COLO668 (cell line): ENCODE measurements around the gene EPHA1.

Experiments
- DNase-seq: peaks from one replicate; lab custom pipeline; 2025; ENCODE audit not compliant: unreplicated experiment; lab: John Stamatoyannopoulos, UW

EPHA1 gene

GRCh38 chr7:143390104-143390772 is 18.4 kb downstream of the EPHA1 start:
- no peak for DNase-seq

- DNase-seq = no peak
Measured at GRCh38 chr7:143389316-143390103, 19.1 kb downstream of the EPHA1 start.

GRCh38 chr7:143388491-143389101 is 20.1 kb downstream of the EPHA1 start:
- no peak for DNase-seq

- no peak for DNase-seq
Measured at GRCh38 chr7:143388051-143388450, 20.6 kb downstream of the EPHA1 start.

- DNase-seq = no peak
Measured at GRCh38 chr7:143387156-143387975, 21.3 kb downstream of the EPHA1 start.

DNA sequence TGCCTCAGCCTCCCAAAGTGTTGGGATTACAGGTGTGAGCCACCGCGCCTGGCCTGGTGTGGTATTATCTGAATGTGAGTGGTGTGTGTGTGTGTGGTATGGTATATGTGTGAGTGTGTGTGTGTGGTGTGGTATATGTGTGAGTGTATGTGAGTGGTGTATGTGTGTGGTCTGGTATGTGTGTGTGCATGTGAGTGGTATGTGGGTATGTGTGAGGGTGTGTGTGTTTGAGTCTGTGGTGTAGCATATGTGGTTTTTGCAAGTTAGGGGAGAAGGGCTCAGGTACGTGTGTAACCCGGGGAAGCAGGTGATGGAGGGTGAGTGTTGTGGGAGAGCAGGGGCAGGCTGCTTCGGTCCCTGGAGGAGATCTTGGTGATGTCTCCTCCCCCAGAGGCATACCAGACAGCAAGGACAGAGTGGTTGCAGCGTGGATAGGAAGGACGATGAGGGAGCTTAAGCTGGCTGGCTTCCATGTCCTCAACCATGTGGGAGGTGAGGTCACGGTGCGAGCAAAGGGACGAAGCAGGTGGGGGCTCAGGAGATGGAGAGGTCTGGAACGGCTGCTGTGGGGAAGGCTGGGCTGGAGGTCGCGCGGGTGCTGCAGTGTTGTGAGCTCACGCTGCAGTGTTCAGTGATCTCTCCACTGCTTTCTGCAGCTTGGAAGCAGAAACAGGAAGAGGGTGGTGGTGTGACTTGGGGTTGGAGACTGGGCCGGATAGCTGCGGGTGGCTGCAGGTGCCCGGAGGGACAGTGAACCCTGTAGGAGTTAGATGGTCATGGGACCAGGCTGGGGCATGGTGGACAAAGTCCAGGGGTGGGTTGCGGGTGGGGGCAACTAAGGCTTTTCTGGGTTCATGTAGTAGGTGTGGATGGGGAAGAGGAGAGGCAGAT is 22.5 kb downstream of the EPHA1 start:
- no peak for DNase-seq

DNA sequence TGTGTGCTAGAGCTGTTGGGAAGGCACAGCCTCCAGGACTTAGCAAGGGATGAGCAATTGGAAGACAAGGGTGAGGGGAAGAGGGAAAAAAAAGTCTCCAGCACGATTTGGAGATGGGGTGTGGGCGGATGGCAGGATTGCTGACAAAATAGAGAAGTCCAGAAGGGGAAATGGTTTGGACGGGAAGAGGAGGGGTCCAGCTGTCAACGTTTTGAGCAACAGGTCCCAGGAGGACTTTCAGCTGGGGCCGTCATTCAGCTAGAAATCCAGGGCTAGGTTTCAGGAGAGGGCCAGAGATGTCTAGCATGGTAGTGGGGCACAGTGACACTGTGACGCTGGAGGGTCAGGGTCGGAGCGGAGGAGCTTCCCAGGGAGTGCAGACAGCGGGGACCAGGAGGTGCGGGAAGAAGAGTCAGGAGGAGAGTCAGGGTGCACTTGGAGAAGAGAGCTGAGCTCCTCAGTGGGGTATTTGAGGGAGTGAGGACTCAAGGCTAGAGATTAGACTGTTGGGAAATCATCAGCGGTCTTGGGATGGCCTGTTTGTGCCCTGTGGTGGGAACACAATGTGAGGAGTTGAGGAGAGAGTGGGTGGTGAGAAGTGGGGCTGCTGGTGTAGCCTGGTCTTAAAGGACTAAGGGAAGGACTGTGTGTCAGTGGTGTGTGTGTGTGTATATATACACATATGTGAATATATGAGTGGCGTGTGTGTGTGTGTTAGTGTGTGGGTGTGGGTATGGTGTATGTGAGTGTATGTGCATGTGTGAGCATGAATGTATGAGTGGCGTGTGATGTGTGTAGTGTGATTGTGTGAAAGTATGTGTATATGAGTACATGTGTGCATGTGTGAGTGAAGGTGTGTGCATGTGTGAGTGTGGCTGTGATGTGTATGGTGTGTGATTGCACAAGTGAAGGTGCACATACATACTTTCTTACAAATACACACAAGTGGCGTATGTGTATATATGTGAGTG is 23.7 kb downstream of the EPHA1 start:
- DNase-seq = no peak

DNA sequence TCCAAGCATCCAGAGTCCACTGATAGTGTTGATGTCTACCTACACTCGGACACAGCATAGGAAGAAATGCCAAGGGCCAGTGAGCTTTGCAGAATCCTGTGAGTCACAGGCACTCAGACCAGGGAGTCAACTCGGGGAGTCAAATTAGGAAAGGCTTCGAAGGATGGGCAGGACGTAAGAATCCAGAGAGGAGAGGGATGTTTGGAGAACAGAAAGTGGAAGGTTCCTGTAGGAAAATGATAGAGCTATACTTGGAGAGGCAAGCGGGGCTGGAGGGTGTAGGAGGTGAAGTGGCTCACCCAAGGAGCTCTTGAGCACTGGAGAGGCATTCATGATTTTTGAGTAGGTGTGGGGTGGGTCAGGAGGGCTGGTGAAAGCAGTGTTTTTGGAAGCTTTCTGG is 24.5 kb downstream of the EPHA1 start:
- no peak for DNase-seq

GRCh38 chr7:143383642-143383957 is 25.1 kb downstream of the EPHA1 start:
- DNase-seq = no peak

- DNase-seq = no peak
Measured at GRCh38 chr7:143382791-143383641, 25.6 kb downstream of the EPHA1 start.

DNA sequence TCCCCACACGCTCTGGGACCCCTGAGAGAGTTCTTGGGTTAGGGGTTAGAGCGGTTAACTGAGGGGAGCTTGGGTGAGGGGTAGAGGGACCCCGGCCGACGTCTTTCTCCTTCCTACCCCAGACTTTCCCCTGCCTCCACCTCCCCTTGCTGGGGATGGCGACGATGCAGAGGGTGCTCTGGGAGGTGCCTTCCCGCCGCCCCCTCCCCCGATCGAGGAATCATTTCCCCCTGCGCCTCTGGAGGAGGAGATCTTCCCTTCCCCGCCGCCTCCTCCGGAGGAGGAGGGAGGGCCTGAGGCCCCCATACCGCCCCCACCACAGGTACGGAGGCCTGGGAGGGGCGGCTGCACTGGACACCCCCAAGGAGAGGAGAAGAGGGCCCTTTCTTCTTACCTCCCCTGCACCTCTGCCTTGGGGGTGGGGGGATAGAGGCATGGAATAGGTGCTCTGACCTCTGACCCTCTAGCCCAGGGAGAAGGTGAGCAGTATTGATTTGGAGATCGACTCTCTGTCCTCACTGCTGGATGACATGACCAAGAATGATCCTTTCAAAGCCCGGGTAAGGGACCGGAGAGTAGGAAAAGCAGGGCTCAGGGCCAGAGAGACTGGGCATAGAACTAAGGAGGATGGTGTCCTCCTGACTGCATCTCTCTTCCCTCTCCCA is 26.4 kb downstream of the EPHA1 start:
- no peak for DNase-seq

GRCh38 chr7:143381427-143382125 is 27.1 kb downstream of the EPHA1 start:
- no peak for DNase-seq

DNA sequence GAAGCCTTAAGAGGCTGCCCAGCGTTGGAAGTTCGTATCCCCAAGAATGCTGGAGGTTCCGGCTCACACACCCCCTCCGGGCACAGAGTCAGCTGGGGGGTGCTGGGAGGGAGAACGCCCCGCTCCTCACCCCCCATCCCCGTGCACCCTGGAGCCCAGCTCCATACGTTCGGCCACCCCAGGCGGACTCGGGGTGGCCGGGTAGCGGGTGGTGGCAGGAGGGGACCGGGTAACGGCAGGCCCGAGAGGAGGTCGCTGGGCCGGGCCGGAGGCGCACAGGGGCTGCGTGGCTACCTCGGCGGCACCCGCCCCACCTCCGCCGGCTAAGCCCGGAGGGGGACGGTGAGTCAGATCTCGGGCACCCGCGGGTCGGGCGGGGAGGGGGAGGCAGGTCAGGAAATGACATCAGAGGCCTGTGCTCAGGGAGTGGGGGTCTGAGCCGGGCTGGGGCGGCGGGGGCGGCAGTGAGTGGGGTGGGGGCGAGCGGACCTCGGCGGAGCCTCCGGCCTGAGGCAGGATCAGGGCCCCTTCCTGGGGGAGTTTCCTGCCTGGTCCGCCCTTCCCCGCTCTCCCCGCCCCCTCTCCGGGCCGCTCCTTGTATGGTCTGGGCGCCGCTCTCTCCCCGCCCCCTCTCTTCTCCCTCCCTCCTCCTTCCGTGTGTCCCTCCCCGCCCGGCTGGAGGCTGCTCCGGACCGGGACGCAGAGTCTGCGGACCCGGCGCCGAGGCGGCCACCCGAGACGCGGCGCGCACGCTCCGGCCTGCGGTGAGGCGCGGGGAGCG is 27.8 kb downstream of the EPHA1 start, which contains the start of gene ZYX:
Gene ZYX (plus strand): TSS at position 700 of the 781 bp plus-strand sequence. CDS start 227 bp downstream, outside the sequence.
- peak; percentile 50 for DNase-seq

DNA sequence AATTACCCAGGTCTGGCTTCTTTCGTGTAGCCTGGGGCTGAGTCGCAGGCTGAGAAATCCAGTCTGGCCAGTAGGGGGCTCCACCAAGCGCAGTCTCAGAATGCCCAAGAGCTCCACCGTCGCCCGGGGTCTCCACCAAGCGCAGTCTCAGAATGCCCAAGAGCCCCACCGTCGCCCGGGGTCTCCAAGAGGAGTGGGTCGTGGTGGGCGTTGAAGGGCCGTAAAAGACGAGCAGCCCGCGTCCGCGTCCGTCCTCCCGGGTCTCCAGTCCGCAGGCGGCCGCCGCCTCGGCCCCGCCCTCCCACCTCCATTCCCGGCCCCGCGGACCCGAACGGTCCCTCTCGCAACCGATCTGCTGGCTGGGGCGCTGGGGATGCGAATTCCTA is 28.4 kb downstream of the EPHA1 start:
- peak; percentile 58 for DNase-seq

DNA sequence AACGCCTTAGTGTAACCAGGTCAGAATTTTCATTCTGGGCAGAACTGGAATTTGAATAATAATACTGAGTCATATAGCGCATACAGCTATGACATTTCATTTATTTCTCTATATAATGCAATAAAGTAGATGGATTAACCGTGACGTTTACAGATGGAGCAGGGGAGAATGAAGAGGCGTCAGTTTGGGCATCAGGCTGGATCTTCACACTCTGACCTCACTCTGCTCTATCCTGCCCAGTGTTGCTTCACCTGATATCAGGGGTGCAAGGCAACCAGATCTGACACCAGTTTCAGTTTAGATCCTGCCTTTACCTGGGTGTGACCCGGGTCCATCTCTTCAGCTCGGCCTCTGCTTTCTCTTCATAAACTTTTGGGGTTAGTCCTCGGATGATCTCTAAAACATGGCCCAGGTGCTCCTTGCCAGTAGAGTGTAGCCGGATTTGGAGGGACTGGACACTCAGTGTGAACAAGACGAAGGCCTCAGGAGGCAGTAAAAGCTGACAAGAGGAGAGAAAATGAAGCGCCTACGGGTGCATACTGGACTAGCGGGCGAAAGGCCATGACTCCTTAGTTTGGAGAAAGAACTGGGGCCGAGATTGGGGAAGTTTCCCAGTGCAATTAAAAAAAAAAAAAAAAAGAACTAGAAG is 28.9 kb downstream of the EPHA1 start:
- DNase-seq = no peak

DNA sequence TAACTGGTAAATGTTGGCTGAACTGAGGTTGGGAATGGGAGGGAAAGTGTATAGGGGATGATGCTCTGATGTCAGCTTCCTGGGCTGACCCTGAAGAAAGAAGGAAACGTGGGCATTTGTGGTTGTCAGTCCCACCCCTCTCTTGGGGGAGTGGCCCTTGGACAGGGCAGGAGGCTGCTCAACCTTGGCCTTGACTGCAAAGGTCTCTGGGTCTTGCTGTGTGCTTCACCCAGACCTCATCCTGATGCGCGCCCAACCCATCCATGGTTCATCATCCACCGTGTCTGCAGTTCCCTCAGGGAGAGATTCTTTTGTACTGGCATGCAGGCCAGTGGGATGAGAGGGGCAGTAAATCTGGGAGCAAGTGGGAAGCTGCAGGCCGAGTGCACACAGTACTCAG is 32.3 kb downstream of the EPHA1 start:
- no peak for DNase-seq
